ENCODE data around the gene EYS.

- TF ChIP-seq GATA3 (IDR thresholded peaks at IDR 0.05; ENCODE audit: low read depth, low read length) = no peak
- no peak for TF ChIP-seq GATA2 (IDR thresholded peaks at IDR 0.05; ENCODE audit: low read depth, low read length)
These were observed 1642.1 kb downstream of the EYS start for GRCh38 chr6:64064919-64065318.

Data from SH-SY5Y (cell line).